Neural progenitor cell (in vitro differentiated cells): ENCODE measurements around the gene C18orf63. TPM values are rescaled to one million over a fixed set of nuclear protein-coding genes. Genes with fewer than 3 reads are reported as not detected.

ENCODE experiments used
- DNase-seq: peaks from one replicate; pipeline ENCODE4 v3.0.0-alpha.2; 2016; ENCODE audit warnings: low spot score
- H2AFZ ChIP-seq: fragments of 200-600 bp; sonication (generic); replicated peaks from 2 replicates; pipeline ENCODE4 v1.6.1; 2016; ENCODE audit warnings: antibody characterized with exemption
- H3F3A ChIP-seq: fragments of 200-600 bp; sonication (generic); 2 replicates; pipeline ENCODE4 v1.6.1; 2016; ENCODE audit warnings: antibody characterized with exemption, low read depth
- H3K27ac ChIP-seq: fragments of 200-600 bp; sonication (generic); 2 replicates; pipeline ENCODE4 v1.5.1; 2016; ENCODE audit warnings: mild to moderate bottlenecking
- H3K27me3 ChIP-seq: fragments of 200-600 bp; sonication (generic); 2 replicates; pipeline ENCODE4 v1.6.1; 2016; ENCODE audit warnings: mild to moderate bottlenecking, moderate library complexity
- H3K36me3 ChIP-seq: fragments of 200-600 bp; sonication (generic); 2 replicates; pipeline ENCODE4 v1.5.1; 2016
- H3K4me1 ChIP-seq: fragments of 200-600 bp; sonication (generic); 2 replicates; pipeline ENCODE4 v1.6.1; 2016; ENCODE audit warnings: mixed run types
- H3K4me2 ChIP-seq: fragments of 200-600 bp; sonication (generic); 2 replicates; pipeline ENCODE4 v1.6.1; 2016
- H3K4me3 ChIP-seq: fragments of 200-600 bp; sonication (generic); 2 replicates; pipeline ENCODE4 v1.5.1; 2016
- H3K79me2 ChIP-seq: fragments of 200-600 bp; sonication (generic); 2 replicates; pipeline ENCODE4 v1.6.1; 2016; ENCODE audit warnings: low read depth
- H3K9ac ChIP-seq: fragments of 200-600 bp; sonication (generic); 2 replicates; pipeline ENCODE4 v1.6.1; 2016
- H3K9me3 ChIP-seq: fragments of 200-600 bp; sonication (generic); 2 replicates; pipeline ENCODE4 v1.5.1; 2016; ENCODE audit warnings: low read depth
- H4K20me1 ChIP-seq: fragments of 200-600 bp; sonication (generic); 2 replicates; pipeline ENCODE4 v1.6.1; 2016; ENCODE audit warnings: low read depth
- H3K27ac Mint-ChIP-seq: 3 replicates; pipeline ENCODE4 v1.8.0; 2021; ENCODE audit warnings: mixed read lengths
- H3K27me3 Mint-ChIP-seq: 2 replicates; pipeline ENCODE4 v1.8.0; 2022; ENCODE audit warnings: low read depth, mild to moderate bottlenecking, inconsistent platforms, moderate library complexity, mixed read lengths; ENCODE audit not compliant: insufficient read depth
- H3K36me3 Mint-ChIP-seq: 3 replicates; pipeline ENCODE4 v1.8.0; 2021; ENCODE audit warnings: mixed read lengths
- H3K4me1 Mint-ChIP-seq: 3 replicates; pipeline ENCODE4 v1.8.0; 2021; ENCODE audit warnings: mixed read lengths
- H3K4me3 Mint-ChIP-seq: 3 replicates; pipeline ENCODE4 v1.8.0; 2021; ENCODE audit warnings: mild to moderate bottlenecking, moderate library complexity, mixed read lengths
- H3K9me3 Mint-ChIP-seq: 3 replicates; pipeline ENCODE4 v1.8.0; 2020; ENCODE audit warnings: mixed read lengths
- CTCF ChIP-seq: fragments of 200-600 bp; sonication (generic); IDR thresholded peaks from 2 replicates; pipeline ENCODE4 v1.5.1; 2017; ENCODE audit warnings: antibody characterized with exemption, mild to moderate bottlenecking
- EZH2 ChIP-seq: fragments of 200-600 bp; sonication (generic); IDR thresholded peaks from 2 replicates; pipeline ENCODE4 v1.6.1; 2017; ENCODE audit warnings: antibody characterized with exemption, mild to moderate bottlenecking, moderate library complexity
- EZH2phosphoT487 ChIP-seq: fragments of 200-600 bp; sonication (generic); IDR thresholded peaks from 2 replicates; pipeline ENCODE4 v1.6.1; 2017; ENCODE audit warnings: antibody characterized with exemption
- total RNA-seq: library from RNA; depleted of rRNA; stranded (reverse); fragments of >200 nt; gene quantifications from 2 replicates; pipeline ENCODE4 v1.2.3, GENCODE V29; 2015; ENCODE audit warnings: low replicate concordance

The C18orf63 gene
- total RNA-seq, 1 donor from 2014 or later: not detected

GRCh38 chr18:74274700-74275099 lies 40.9 kb upstream of the C18orf63 start:
- Mint-ChIP-seq H3K9me3 (no peaks in the 10 kb centered on the region), H3K27ac (no peak overlapping the region), H3K4me3 (no peak overlapping the region), H3K27me3 (peaks cover 5% of the 10 kb centered on the region), H3K4me1 (no peaks in the 10 kb centered on the region), H3K36me3 (no peaks in the 10 kb centered on the region)
- no peak overlapping the region for H3K27ac ChIP-seq
- H4K20me1 ChIP-seq: no peaks in the 10 kb centered on the region
- no peaks in the 10 kb centered on the region for H3K79me2 ChIP-seq
- H3K4me3 ChIP-seq: no peak overlapping the region
- no peaks in the 10 kb centered on the region for H3K27me3 ChIP-seq
- no peak overlapping the region for H3K9ac ChIP-seq
- no peak overlapping the region for H2AFZ ChIP-seq
- H3K36me3 ChIP-seq: no peaks in the 10 kb centered on the region
- no peak for DNase-seq
- no peaks in the 10 kb centered on the region for H3K9me3 ChIP-seq
- H3K4me2 ChIP-seq: no peak overlapping the region
- H3F3A ChIP-seq: no peaks in the 10 kb centered on the region
- TF ChIP-seq CTCF: no peak
- TF ChIP-seq EZH2phosphoT487: no peak
- TF ChIP-seq EZH2: no peak
- H3K4me1 ChIP-seq: no peaks in the 10 kb centered on the region

GRCh38 chr18:74275736-74276135 lies 39.9 kb upstream of the C18orf63 start:
- Histone ChIP-seq H3K79me2 (no peaks in the 10 kb centered on the region), H3K9me3 (no peaks in the 10 kb centered on the region), H2AFZ (no peak overlapping the region), H3K27me3 (no peaks in the 10 kb centered on the region), H3F3A (peaks cover 2% of the 10 kb centered on the region), H3K4me1 (peaks cover 2% of the 10 kb centered on the region), H3K4me3 (no peak overlapping the region), H4K20me1 (no peaks in the 10 kb centered on the region), H3K36me3 (no peaks in the 10 kb centered on the region), H3K27ac (no peak overlapping the region), H3K4me2 (no peak overlapping the region), H3K9ac (no peak overlapping the region)
- Mint-ChIP-seq H3K36me3 (no peaks in the 10 kb centered on the region), H3K4me3 (no peak overlapping the region), H3K4me1 (peaks cover 3% of the 10 kb centered on the region), H3K27me3 (peaks cover 5% of the 10 kb centered on the region), H3K9me3 (no peaks in the 10 kb centered on the region), H3K27ac (no peak overlapping the region)
- DNase-seq: no peak
- no peak for TF ChIP-seq EZH2phosphoT487
- no peak for TF ChIP-seq CTCF
- TF ChIP-seq EZH2: no peak

DNA sequence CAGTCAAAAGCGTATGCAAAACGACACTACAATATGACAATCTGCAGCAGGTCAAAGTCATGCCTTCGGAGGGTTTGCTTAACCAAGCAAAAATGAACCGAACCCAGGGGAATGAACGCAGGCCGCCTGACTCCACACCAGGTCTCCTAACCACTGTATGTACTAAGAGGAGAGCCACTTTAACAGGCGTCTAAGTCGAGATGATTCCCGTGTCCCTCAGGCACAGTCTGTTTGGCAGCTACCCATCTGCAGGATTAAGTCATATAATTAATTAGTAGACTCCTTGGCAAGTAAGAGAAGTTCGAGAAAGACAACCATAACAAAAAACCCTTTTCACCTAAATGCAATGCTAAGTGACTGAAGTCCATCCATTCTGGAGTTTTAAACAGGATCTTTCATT lies 39.0 kb upstream of the C18orf63 start:
- no peak for DNase-seq
- H3F3A ChIP-seq: peaks cover 11% of the 10 kb centered on the region
- no peak overlapping the region for H3K4me2 ChIP-seq
- peaks cover 11% of the 10 kb centered on the region for H3K4me1 ChIP-seq
- Mint-ChIP-seq H3K4me3 (no peak overlapping the region), H3K9me3 (no peaks in the 10 kb centered on the region), H3K27me3 (peaks cover 5% of the 10 kb centered on the region), H3K4me1 (peaks cover 11% of the 10 kb centered on the region), H3K27ac (no peak overlapping the region), H3K36me3 (no peaks in the 10 kb centered on the region)
- H3K36me3 ChIP-seq: no peaks in the 10 kb centered on the region
- no peaks in the 10 kb centered on the region for H3K79me2 ChIP-seq
- TF ChIP-seq CTCF: no peak
- TF ChIP-seq EZH2: no peak
- TF ChIP-seq EZH2phosphoT487: no peak
- no peaks in the 10 kb centered on the region for H3K9me3 ChIP-seq
- peaks cover 3% of the 10 kb centered on the region for H4K20me1 ChIP-seq
- no peak overlapping the region for H3K4me3 ChIP-seq
- no peak overlapping the region for H2AFZ ChIP-seq
- H3K9ac ChIP-seq: no peak overlapping the region
- no peak overlapping the region for H3K27ac ChIP-seq
- H3K27me3 ChIP-seq: no peaks in the 10 kb centered on the region
